ENCODE data around the gene APRT. TPM values are rescaled to one million over a fixed set of nuclear protein-coding genes. Genes with fewer than 3 reads are reported as not detected.

The APRT gene
- total RNA-seq, 1 experiment from 2014 or later, result 134 TPM

GRCh38 chr16:88844419-88845036, 32.8 kb upstream of the APRT start:
- CTCF ChIA-PET, result no interaction called here
- POLR2A ChIA-PET (ENCODE audit: low non-redundant PET), result no interaction called here

DNA sequence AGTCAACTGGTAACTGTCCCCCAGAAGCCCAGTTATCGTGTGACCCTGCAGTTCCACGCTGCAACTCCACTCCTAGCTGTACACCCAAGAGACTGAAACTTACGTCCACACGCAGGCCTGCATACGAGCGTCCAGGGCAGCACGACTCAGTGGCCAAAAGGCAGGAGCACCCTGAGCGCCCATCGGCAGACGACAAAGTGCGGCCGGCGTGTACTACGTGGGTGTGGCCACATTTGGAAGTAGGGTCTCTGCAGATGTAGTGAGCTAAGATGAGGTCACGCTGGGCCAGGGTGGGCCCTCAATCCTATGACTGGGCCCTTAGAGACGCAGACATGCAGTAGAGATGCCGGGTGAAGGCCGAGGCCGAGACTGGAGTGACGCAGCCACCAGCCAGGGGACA, 31.5 kb upstream of the APRT start:
- TF ChIP-seq CTCF (conservative IDR thresholded peaks at IDR 0.05; ENCODE audit: low read depth, low read length) (no peak), EZH2 (IDR thresholded peaks at IDR 0.05; ENCODE audit: borderline replicate concordance, low read depth, low read length, poor library complexity, severe bottlenecking) (no peak)
- Histone ChIP-seq H3K4me3 (ENCODE audit: low read depth, low read length, poor library complexity, severe bottlenecking) (no peak overlapping the region), H3K4me1 (ENCODE audit: insufficient read depth, low read length, poor library complexity, severe bottlenecking) (no peaks in the 10 kb centered on the region), H3K9me3 (ENCODE audit: low read depth, low read length, poor library complexity, severe bottlenecking) (no peaks in the 10 kb centered on the region), H3K27ac (ENCODE audit: low read depth, low read length, poor library complexity, severe bottlenecking) (no peak overlapping the region), H3K36me3 (ENCODE audit: insufficient read depth, low read length, poor library complexity, severe bottlenecking) (no peaks in the 10 kb centered on the region), H3K27me3 (replicated peaks; ENCODE audit: insufficient read depth, low read depth, low read length, poor library complexity) (no peaks in the 10 kb centered on the region)
- DNase-seq (ENCODE audit: low spot score), result no peak
- intact Hi-C loops (cut with micrococcal nuclease; ENCODE audit: unreplicated experiment), result no loop called here
- ChIA-PET CTCF (no interaction called here), POLR2A (ENCODE audit: low non-redundant PET) (no interaction called here)
- BruUV-seq (replicated peaks), result no TSS peak

More at GRCh38 chr16:88844419-88845036, 32.8 kb upstream of the APRT start:
- Histone ChIP-seq H3K4me3 (ENCODE audit: low read depth, low read length, poor library complexity, severe bottlenecking) (no peak overlapping the region), H3K9me3 (ENCODE audit: low read depth, low read length, poor library complexity, severe bottlenecking) (no peaks in the 10 kb centered on the region), H3K27ac (ENCODE audit: low read depth, low read length, poor library complexity, severe bottlenecking) (no peak overlapping the region), H3K27me3 (replicated peaks; ENCODE audit: insufficient read depth, low read depth, low read length, poor library complexity) (no peaks in the 10 kb centered on the region), H3K36me3 (ENCODE audit: insufficient read depth, low read length, poor library complexity, severe bottlenecking) (no peaks in the 10 kb centered on the region), H3K4me1 (ENCODE audit: insufficient read depth, low read length, poor library complexity, severe bottlenecking) (no peaks in the 10 kb centered on the region)
- TF ChIP-seq EZH2 (IDR thresholded peaks at IDR 0.05; ENCODE audit: borderline replicate concordance, low read depth, low read length, poor library complexity, severe bottlenecking) (no peak), CTCF (conservative IDR thresholded peaks at IDR 0.05; ENCODE audit: low read depth, low read length) (no peak)
- intact Hi-C loops (cut with micrococcal nuclease; ENCODE audit: unreplicated experiment), result no loop called here
- no peak for DNase-seq (ENCODE audit: low spot score)
- BruUV-seq (replicated peaks), result no TSS peak

DNA sequence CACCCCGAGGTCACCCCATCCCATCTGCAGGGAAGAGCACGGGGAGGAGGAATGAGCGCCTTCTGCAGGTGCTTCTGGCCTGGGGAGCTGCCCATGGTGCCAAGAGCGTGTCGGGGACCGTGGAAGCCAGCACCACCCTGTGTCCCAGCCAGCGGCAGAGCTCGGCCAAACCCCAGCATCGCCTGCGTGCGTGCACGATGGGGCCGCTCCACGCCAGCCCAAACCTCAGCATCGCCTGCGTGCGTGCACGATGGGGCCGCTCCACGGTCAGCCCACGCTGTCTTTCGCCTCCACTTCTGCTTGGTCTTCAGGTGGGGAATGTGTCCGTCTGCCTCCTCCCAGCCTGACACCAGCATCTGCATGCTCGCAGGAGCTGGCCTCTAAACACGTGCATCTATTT, 31.1 kb upstream of the APRT start:
- H3K9me3 ChIP-seq (ENCODE audit: low read depth, low read length, poor library complexity, severe bottlenecking), result no peaks in the 10 kb centered on the region
- no TSS peak for BruUV-seq (replicated peaks)
- H3K36me3 ChIP-seq (ENCODE audit: insufficient read depth, low read length, poor library complexity, severe bottlenecking), result no peaks in the 10 kb centered on the region
- TF ChIP-seq CTCF (conservative IDR thresholded peaks at IDR 0.05; ENCODE audit: low read depth, low read length) (no peak), EZH2 (IDR thresholded peaks at IDR 0.05; ENCODE audit: borderline replicate concordance, low read depth, low read length, poor library complexity, severe bottlenecking) (no peak)
- no peaks in the 10 kb centered on the region for H3K27me3 ChIP-seq (replicated peaks; ENCODE audit: insufficient read depth, low read depth, low read length, poor library complexity)
- no peak overlapping the region for H3K4me3 ChIP-seq (ENCODE audit: low read depth, low read length, poor library complexity, severe bottlenecking)
- ChIA-PET CTCF (no interaction called here), POLR2A (ENCODE audit: low non-redundant PET) (no interaction called here)
- intact Hi-C loops (cut with micrococcal nuclease; ENCODE audit: unreplicated experiment), result no loop called here
- no peak for DNase-seq (ENCODE audit: low spot score)
- H3K27ac ChIP-seq (ENCODE audit: low read depth, low read length, poor library complexity, severe bottlenecking), result no peak overlapping the region
- H3K4me1 ChIP-seq (ENCODE audit: insufficient read depth, low read length, poor library complexity, severe bottlenecking), result no peaks in the 10 kb centered on the region
